GM19468 (cell line): ENCODE results near the gene OPN5.

Source experiments
- ATAC-seq: cut with Tn5 transposase; IDR thresholded peaks from one replicate; pipeline ENCODE4 v1.9.1; 2021; ENCODE audit warnings: mild to moderate bottlenecking, moderate library complexity, moderate number of reproducible peaks; ENCODE audit not compliant: unreplicated experiment; ENCODE audit errors: extremely low read depth

The OPN5 gene

DNA sequence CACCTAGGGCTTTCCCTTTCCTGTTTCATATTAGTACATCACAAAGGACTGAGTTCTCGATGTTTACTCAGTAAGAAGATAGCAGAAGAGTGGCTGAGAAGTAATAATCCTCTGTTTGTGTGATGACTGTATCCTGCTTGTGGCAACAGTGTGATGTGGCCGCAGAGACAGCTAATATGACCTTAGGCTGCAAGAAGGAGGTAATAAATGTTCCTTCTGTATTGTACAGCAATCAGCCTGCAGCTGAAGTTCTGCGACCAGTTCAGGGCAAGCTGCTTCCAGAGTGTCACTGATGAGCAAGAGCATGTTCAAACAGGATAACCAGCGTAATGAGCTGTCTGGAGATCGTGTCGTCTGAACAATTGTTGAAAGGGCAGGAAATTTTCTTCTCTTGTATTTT lies 70.9 kb downstream of the OPN5 start:
- no peak for ATAC-seq

DNA sequence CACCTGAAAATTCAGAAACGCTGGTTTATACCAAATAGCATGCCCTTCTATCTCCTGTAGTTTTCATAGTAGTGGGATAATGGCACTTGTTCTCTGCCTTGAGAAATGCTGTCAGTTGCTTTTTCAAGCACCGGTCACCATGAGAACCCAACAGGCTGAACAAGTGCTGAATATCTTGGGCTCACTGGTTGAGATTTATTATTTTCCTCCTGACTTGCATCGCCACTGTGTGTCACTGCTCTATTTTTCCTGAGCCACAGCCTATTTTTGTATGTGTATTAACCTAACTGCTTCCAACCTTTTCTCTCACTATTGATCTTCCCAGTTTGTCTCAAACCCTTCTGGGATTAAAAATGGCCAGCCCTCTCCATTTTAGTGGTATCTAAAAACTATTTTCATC lies 71.9 kb downstream of the OPN5 start:
- no peak for ATAC-seq

DNA sequence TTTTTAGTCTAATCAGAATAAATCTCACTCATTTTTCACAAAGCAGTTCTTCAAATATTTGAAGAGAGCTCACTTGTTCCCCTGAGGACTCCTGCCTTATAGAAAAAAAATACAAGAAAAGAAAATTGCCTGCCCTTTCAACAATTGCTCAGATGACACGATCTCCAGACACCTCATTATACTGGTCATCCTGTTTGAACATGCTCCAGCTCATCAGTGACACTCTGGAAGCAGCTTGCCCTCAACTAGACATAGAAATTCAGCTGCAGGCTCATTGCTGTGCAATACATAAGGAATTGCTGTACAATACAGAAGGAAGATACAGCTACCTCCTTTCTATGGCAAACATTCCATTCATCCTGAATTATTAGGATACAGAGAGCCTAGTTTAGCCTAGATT lies 73.1 kb downstream of the OPN5 start:
- ATAC-seq, result no peak

DNA sequence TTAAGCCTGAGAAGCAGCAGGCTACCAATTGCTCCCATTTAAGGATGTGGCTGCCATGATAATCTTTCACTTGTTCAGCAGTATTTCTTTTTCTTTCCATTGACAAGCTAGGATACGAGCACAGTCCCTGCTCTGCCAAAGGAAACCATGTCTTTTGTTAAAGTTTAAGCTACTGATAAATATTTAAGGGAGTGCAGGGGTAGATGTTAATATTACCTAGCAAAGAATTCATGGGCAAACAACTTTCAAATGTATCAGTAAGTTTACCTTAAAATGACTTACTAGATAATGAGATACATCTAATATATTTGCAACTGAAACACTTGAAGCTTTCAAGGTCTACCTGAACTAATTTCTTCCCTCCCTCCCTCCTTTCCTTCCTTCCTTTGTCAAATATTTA lies 77.3 kb downstream of the OPN5 start:
- no peak for ATAC-seq

DNA sequence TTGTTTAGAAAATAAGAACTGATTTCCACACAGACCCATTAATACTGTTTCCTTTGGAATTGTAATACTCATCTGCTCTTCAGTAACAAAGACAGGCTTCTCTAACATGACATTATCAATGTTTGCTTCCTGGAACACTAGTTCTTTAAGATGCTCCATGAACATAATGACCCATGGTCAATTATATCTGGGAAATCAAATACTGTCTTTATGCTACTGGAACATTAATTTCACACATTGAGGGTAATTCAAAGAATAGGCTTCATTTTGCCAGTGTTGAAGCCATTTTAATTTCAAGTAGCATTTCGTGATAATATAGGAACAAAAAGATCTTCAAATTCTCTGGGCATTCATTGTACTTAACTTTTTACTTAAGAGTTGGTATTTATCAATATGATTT lies 80.9 kb downstream of the OPN5 start:
- ATAC-seq, result no peak

DNA sequence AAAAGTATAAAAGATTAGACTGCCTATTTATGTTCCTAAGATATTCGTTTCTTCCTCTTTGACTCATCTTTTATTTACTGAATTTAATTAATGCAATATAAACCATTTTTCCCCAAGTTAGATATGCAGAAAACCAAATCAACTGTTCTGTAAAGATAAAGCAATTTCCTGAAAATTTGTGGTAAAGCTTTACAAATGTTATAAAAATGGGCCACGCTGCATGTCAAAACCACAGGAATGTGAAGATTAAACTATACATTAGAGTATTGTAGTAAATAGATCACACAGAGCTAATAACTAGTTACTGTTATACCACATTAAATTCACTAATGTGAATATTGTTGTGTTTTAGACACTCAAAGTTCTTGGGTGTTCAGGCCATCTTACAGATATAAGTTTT lies 83.4 kb downstream of the OPN5 start:
- no peak for ATAC-seq

DNA sequence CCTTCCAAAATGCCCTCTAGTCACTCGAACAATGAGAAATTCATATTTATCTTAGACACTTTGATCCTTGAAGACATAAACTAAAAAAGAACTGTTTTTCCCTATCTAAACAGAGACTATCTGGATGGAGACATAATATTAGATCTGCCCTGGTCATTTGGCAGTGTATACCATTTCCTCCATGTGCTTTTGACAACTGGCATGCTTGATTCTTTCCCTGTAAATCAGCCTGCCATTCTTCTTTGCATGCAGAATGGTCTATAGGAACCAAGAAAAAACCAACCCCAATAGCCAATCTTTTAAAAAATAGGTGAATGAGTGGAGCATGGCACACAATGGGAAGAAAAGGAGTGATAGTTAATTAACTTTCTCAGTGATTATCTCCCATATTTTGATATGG lies 93.8 kb downstream of the OPN5 start:
- no peak for ATAC-seq
